K562 (cell line): ENCODE results near the gene CD48. TPM values are rescaled to one million over a fixed set of nuclear protein-coding genes. Genes with fewer than 3 reads are reported as not detected.

Experiments
- ATAC-seq: fragments of 200-7000 bp; cut with Tn5 transposase; 3 replicates; pipeline ENCODE4 v1.9.1; 2020; ENCODE audit warnings: moderate library complexity
- BruUV-seq: library from RNA; stranded (reverse); fragments of 400-500 nt; replicated peaks from 2 replicates; lab custom pipeline; 2021; lab: Mats Ljungman, UMichigan
- CTCF ChIA-PET: fragments of 300-600 bp; formaldehyde crosslinking; extraction: SDS; loops from one replicate; lab custom pipeline; 2021; ENCODE audit warnings: low intra/inter-chr PET ratio; lab: Yijun Ruan, JAX
- POLR2A ChIA-PET: fragments of 300-600, 350-650 bp; sonication (Branson Sonifier 250); formaldehyde crosslinking; extraction: SDS; loops from one replicate; lab custom pipeline; 2021; ENCODE audit warnings: antibody characterized with exemption, inconsistent platforms; lab: Yijun Ruan, JAX
- DNase-seq, 4 experiments: peaks; one replicate each; pipeline versions ENCODE4 v3.0.0 to v3.0.0-alpha.2; 2011 to 2018; ENCODE audit warnings: low spot score in 3 of 4, mixed read lengths in 3 of 4; ENCODE audit errors: extremely low read depth in 1 of 4
- FAIRE-seq: peaks from 2 replicates; lab custom pipeline; 2011; peaks lifted over from hg19 to GRCh38; lab: Jason Lieb, UNC
- H2AFZ ChIP-seq: 2 replicates; pipeline ENCODE4 v1.6.0; 2011; ENCODE audit warnings: low read depth, low read length, control low read depth, inconsistent platforms
- H3K27ac ChIP-seq: fragments of 200-600 bp; 3 replicates; pipeline ENCODE4 v1.8.0; 2011; ENCODE audit warnings: low read depth, mild to moderate bottlenecking, control low read depth, inconsistent platforms, low read length, moderate library complexity, mixed read lengths; ENCODE audit errors: extremely low read depth
- H3K27me3 ChIP-seq, 2 experiments: fragments of 300-600 bp in 1 of 2; 2 replicates in 1 of 2; 3 replicates in 1 of 2; pipeline versions ENCODE4 v1.6.0 to v1.8.0; 2011; ENCODE audit warnings: inconsistent platforms in 2 of 2, low read length in 2 of 2, mild to moderate bottlenecking in 1 of 2, mixed read lengths in 1 of 2, moderate library complexity in 1 of 2; ENCODE audit not compliant: control insufficient read depth in 2 of 2, insufficient read depth in 2 of 2
- H3K36me3 ChIP-seq: fragments of 300-600 bp; 3 replicates; pipeline ENCODE4 v1.8.0; 2011; ENCODE audit warnings: mild to moderate bottlenecking, low read length, inconsistent platforms; ENCODE audit not compliant: control insufficient read depth, insufficient read depth
- H3K4me1 ChIP-seq, 2 experiments: fragments of 200-600 bp in 1 of 2; replicated peaks in 1 of 2; 2 replicates in 1 of 2; 3 replicates in 1 of 2; pipeline versions ENCODE4 v1.5.1 to v1.8.0; 2011; ENCODE audit warnings: inconsistent platforms in 2 of 2, low read length in 2 of 2, mild to moderate bottlenecking in 1 of 2, mixed read lengths in 1 of 2, moderate library complexity in 1 of 2; ENCODE audit not compliant: control insufficient read depth in 2 of 2, insufficient read depth in 2 of 2
- H3K4me2 ChIP-seq: 2 replicates; pipeline ENCODE4 v1.6.1; 2011; ENCODE audit warnings: low read length, control low read depth, inconsistent platforms, mixed read lengths; ENCODE audit not compliant: insufficient read depth
- H3K4me3 ChIP-seq: fragments of 200-600 bp; sonication (generic), shearing (Covaris generic); 2 replicates; pipeline ENCODE4 v1.5.1; 2016; ENCODE audit warnings: control low read depth, inconsistent platforms
- H3K79me2 ChIP-seq: fragments of 200-600 bp; 3 replicates; pipeline ENCODE4 v1.8.0; 2011; ENCODE audit warnings: low read length, inconsistent platforms; ENCODE audit not compliant: control insufficient read depth, insufficient read depth
- H3K9ac ChIP-seq, 2 experiments: 2 replicates each; pipeline versions ENCODE4 v1.6.0 to v1.6.1; 2011; ENCODE audit warnings: low read depth in 2 of 2, low read length in 2 of 2, control low read depth in 1 of 2, inconsistent platforms in 1 of 2, mild to moderate bottlenecking in 1 of 2, mixed read lengths in 1 of 2; ENCODE audit not compliant: insufficient read depth in 1 of 2
- H3K9me1 ChIP-seq: one replicate; pipeline ENCODE4 v1.6.0; 2011; ENCODE audit warnings: inconsistent platforms, mild to moderate bottlenecking, low read length, moderate library complexity; ENCODE audit not compliant: control insufficient read depth, insufficient read depth
- H3K9me3 ChIP-seq: replicated peaks from 2 replicates; pipeline ENCODE4 v1.5.1; 2011; ENCODE audit warnings: low read depth, low read length, inconsistent platforms; ENCODE audit not compliant: control insufficient read depth, insufficient read depth
- H4K20me1 ChIP-seq: replicated peaks from 2 replicates; pipeline ENCODE4 v1.6.1; 2011; ENCODE audit warnings: low read length, inconsistent platforms, mixed read lengths; ENCODE audit not compliant: control insufficient read depth, insufficient read depth
- RAD21 ChIP-seq, 2 experiments: fragments of 250-450 bp in 1 of 2; fragments of 450-650 bp in 1 of 2; sonication (Bioruptor Pico) in 1 of 2; formaldehyde crosslinking in 1 of 2; IDR thresholded peaks in 1 of 2; conservative IDR thresholded peaks in 1 of 2; 2 replicates each; pipeline versions ENCODE4 v1.4.0 to v1.8.0; 2020 to 2022; ENCODE audit warnings: mild to moderate bottlenecking in 2 of 2, moderate library complexity in 1 of 2
- ZNF12 ChIP-seq: sonication (generic); formaldehyde crosslinking; IDR thresholded peaks from 2 replicates; pipeline ENCODE4 v1.4.0; 2020; ENCODE audit warnings: mild to moderate bottlenecking, missing genetic modification reagents
- WGBS: fragments of 100-300 bp; shearing (Covaris generic); methylation state at CpG from one replicate; pipeline ENCODE4 v1.1.6; 2016; ENCODE audit warnings: low coverage, mixed read lengths; ENCODE audit not compliant: insufficient coverage; ENCODE audit errors: missing lambda C conversion rate; 5-methylcytosine and 5-hydroxymethylcytosine counted together
- in situ Hi-C: fragments of 300-500 bp; cut with MboI; formaldehyde crosslinking; loops from 4 replicates; pipeline ENCODE4 v1.15.0; 2018; ENCODE audit warnings: inconsistent platforms, mixed read lengths
- intact Hi-C: fragments of 100-400 bp; cut with micrococcal nuclease; formaldehyde crosslinking; loops from 2 replicates; pipeline ENCODE4 v1.14.2; 2022
- polyA plus RNA-seq, 8 experiments: library from polyadenylated mRNA; depleted of rRNA in 4 of 8; stranded (reverse) in 5 of 8; unstranded in 3 of 8; fragments of >200 nt; fragmentation: Nextera tagmentation in 2 of 8; fragmentation: Illumina TruSeq in 1 of 8; extraction: Ambion mirVana in 2 of 8; extraction: Trizol in 1 of 8; gene quantifications; 2 replicates each; pipeline versions ENCODE4 v1.2.1 to v1.2.3, GENCODE V29; 2011 to 2014; ENCODE audit warnings: inconsistent platforms in 1 of 8, missing spikeins in 1 of 8
- total RNA-seq, 7 experiments: library from RNA; depleted of rRNA in 6 of 7; stranded (reverse); fragments of >200 nt in 6 of 7; fragmentation: Illumina TruSeq in 2 of 7; extraction: Trizol in 2 of 7; gene quantifications; 2 replicates each; pipeline versions ENCODE4 v1.2.1 to v1.2.3, GENCODE V29; 2011 to 2021; ENCODE audit warnings: low replicate concordance in 1 of 7

CD48 gene
- total and polyA plus RNA-seq, 9 of the 15 experiments (the other 6 are each of a cell fraction or from before 2014, with no cell fraction given), result 0.10 to 0.42 (median 0.29) TPM; not detected in 3

DNA sequence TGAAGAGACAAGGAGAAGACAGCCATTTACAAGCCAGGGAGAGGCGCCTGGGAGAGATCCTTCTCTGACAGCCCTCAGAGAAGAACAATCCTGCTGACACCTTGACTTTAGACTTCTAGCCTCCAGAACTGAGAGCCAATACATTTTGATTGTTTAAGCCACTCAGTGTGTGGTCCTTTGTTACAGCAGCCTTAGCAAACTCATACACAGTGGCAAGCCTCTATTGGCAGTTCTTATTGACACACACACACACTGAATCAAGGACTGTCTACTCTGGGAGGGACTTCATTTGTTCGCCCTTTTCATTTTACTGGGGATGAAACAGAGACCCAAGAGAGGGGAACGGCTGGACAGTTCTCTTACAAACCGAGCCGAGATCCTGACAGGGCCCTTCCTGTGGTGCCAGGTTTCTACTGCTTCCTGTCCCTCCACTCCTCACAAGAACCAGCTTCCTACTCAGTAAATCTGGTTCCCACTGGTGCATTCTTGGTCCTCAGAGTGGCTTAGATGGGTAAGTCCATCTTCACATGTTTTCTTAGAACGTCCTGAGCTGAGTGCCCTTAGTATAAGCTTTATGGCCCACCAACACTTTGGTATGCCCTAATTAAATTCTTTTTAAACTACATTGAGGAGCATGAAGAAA, 79.5 kb downstream of the CD48 start:
- Histone ChIP-seq H3K4me1 (peaks cover 5 to 28% of the 10 kb centered on the region in 2 experiments; a peak in 4 of 5 replicates), H3K9ac (no peak overlapping the region), H3K79me2 (no peaks in the 10 kb centered on the region), H3K9me3 (no peaks in the 10 kb centered on the region), H3K4me3 (no peak overlapping the region), H4K20me1 (no peaks in the 10 kb centered on the region), H3K36me3 (no peaks in the 10 kb centered on the region), H3K9me1 (no peaks in the 10 kb centered on the region), H3K27me3 (no peaks in the 10 kb centered on the region), H3K4me2 (no peak overlapping the region), H2AFZ (no peak overlapping the region; the same call in 1 of the 2 replicates), H3K27ac (no peak overlapping the region)
- no peak for FAIRE-seq
- no peak for ATAC-seq
- no TSS peak for BruUV-seq
- in situ Hi-C loops (no loop called here), intact Hi-C loops (no loop called here)
- ChIA-PET CTCF (no interaction called here), POLR2A (interaction anchor here (0.6 to 0.7 kb wide), 2 partner anchors 8 to 267 kb away, joined by 3 read pairs; no protein-coding TSS in a partner anchor)
- WGBS, result 72% methylated on average over 6 of the region's 6 CpGs
- DNase-seq, result no peak
- no peak for TF ChIP-seq RAD21 (CRISPR knock-in tag; conservative IDR thresholded peaks at IDR 0.05 in 1 of 2, IDR thresholded peaks at IDR 0.05 in 1 of 2)
- TF ChIP-seq ZNF12 (CRISPR knock-in tag), result peak; percentile 94
